PFSK-1 (cell line): ENCODE measurements around the gene ANGPTL8.

Experiments used
- FOXP2 ChIP-seq: optimal IDR thresholded peaks from 2 replicates; pipeline ENCODE3; 2011; ENCODE audit warnings: borderline replicate concordance, control low read depth, inconsistent platforms; ENCODE audit not compliant: insufficient read depth; ENCODE audit errors: extremely low read length, extremely low read depth
- POLR2AphosphoS5 ChIP-seq: IDR thresholded peaks from 2 replicates; pipeline ENCODE4 v1.6.1; 2012; ENCODE audit warnings: low read depth, mild to moderate bottlenecking, control low read depth, low read length, moderate library complexity
- SIN3A ChIP-seq: IDR thresholded peaks from 2 replicates; pipeline ENCODE4 v1.6.1; 2012; ENCODE audit warnings: mild to moderate bottlenecking, low read length, moderate library complexity, borderline replicate concordance; ENCODE audit not compliant: insufficient read depth
- TAF1 ChIP-seq: IDR thresholded peaks from 2 replicates; pipeline ENCODE4 v1.6.1; 2012; ENCODE audit warnings: low read length, control low read depth, borderline replicate concordance; ENCODE audit not compliant: insufficient read depth
- TF ChIP-seq, protein P1 (sequence below), 2 experiments: IDR thresholded peaks; 2 replicates each; pipeline versions ENCODE4 v1.6.1 to v1.8.0; 2011 to 2012; ENCODE audit warnings: low read depth in 2 of 2, low read length in 2 of 2, control low read depth in 1 of 2, inconsistent platforms in 1 of 2, mild to moderate bottlenecking in 1 of 2, moderate library complexity in 1 of 2; ENCODE audit not compliant: insufficient read depth in 1 of 2

- no peak for TF ChIP-seq TAF1
- no peak for TF ChIP-seq POLR2AphosphoS5
- TF ChIP-seq, protein P1, sequence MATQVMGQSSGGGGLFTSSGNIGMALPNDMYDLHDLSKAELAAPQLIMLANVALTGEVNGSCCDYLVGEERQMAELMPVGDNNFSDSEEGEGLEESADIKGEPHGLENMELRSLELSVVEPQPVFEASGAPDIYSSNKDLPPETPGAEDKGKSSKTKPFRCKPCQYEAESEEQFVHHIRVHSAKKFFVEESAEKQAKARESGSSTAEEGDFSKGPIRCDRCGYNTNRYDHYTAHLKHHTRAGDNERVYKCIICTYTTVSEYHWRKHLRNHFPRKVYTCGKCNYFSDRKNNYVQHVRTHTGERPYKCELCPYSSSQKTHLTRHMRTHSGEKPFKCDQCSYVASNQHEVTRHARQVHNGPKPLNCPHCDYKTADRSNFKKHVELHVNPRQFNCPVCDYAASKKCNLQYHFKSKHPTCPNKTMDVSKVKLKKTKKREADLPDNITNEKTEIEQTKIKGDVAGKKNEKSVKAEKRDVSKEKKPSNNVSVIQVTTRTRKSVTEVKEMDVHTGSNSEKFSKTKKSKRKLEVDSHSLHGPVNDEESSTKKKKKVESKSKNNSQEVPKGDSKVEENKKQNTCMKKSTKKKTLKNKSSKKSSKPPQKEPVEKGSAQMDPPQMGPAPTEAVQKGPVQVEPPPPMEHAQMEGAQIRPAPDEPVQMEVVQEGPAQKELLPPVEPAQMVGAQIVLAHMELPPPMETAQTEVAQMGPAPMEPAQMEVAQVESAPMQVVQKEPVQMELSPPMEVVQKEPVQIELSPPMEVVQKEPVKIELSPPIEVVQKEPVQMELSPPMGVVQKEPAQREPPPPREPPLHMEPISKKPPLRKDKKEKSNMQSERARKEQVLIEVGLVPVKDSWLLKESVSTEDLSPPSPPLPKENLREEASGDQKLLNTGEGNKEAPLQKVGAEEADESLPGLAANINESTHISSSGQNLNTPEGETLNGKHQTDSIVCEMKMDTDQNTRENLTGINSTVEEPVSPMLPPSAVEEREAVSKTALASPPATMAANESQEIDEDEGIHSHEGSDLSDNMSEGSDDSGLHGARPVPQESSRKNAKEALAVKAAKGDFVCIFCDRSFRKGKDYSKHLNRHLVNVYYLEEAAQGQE (IDR thresholded peaks at IDR 0.05; ENCODE audit: insufficient read depth in 1 of 2, low read depth in 2 of 2, low read length in 2 of 2), result no peak
- no peak for TF ChIP-seq SIN3A
- TF ChIP-seq FOXP2, result no peak
Measured at GRCh38 chr19:11210656-11210928, 28.8 kb upstream of the ANGPTL8 start.
